CD14-positive monocyte (primary cell): ENCODE measurements around the gene GDA. TPM values are rescaled to one million over a fixed set of nuclear protein-coding genes. Genes with fewer than 3 reads are reported as not detected.

Experiments used
- DNase-seq, 3 donors: peaks; one replicate each; pipeline ENCODE4 v3.0.0-alpha.2; 2011 to 2022
- H2AFZ ChIP-seq: 2 replicates; pipeline ENCODE4 v1.6.0; 2012; ENCODE audit warnings: mild to moderate bottlenecking, low read depth, low read length, inconsistent platforms; ENCODE audit not compliant: insufficient read depth, poor library complexity, severe bottlenecking
- H3K27ac ChIP-seq, 2 donors: 1 replicate in 1 of 2; 2 replicates in 1 of 2; pipeline ENCODE4 v1.5.1; 2012 to 2013; ENCODE audit warnings: low read length in 2 of 2, control low read depth in 1 of 2, inconsistent platforms in 1 of 2, low read depth in 1 of 2, mild to moderate bottlenecking in 1 of 2
- H3K27me3 ChIP-seq, 2 donors: one replicate each; pipeline versions ENCODE4 v1.6.0 to v1.6.1; 2011 to 2013; ENCODE audit warnings: low read length in 2 of 2; ENCODE audit not compliant: control insufficient read depth in 2 of 2, insufficient read depth in 2 of 2
- H3K36me3 ChIP-seq, 2 donors: replicated peaks in 1 of 2; 1 replicate in 1 of 2; 2 replicates in 1 of 2; pipeline versions ENCODE4 v1.5.1 to v1.6.1; 2012 to 2013; ENCODE audit warnings: low read length in 2 of 2, control low read depth in 1 of 2, inconsistent platforms in 1 of 2, mild to moderate bottlenecking in 1 of 2; ENCODE audit not compliant: insufficient read depth in 2 of 2, control insufficient read depth in 1 of 2
- H3K4me1 ChIP-seq, 2 donors: 1 replicate in 1 of 2; 2 replicates in 1 of 2; pipeline versions ENCODE4 v1.5.1 to v1.6.1; 2012 to 2013; ENCODE audit warnings: low read length in 2 of 2, control low read depth in 1 of 2, inconsistent platforms in 1 of 2, mild to moderate bottlenecking in 1 of 2, moderate library complexity in 1 of 2; ENCODE audit not compliant: insufficient read depth in 2 of 2, control insufficient read depth in 1 of 2
- H3K4me2 ChIP-seq: replicated peaks from 2 replicates; pipeline ENCODE3; 2012; ENCODE audit warnings: low read length, moderate library complexity, mild to moderate bottlenecking; ENCODE audit not compliant: poor library complexity, severe bottlenecking; ENCODE audit errors: extremely low read depth
- H3K4me3 ChIP-seq, 3 experiments: fragments of 200-600 bp in 1 of 3; sonication (generic) in 1 of 3; replicated peaks in 1 of 3; 1 replicate in 2 of 3; 2 replicates in 1 of 3; pipeline ENCODE4 v1.5.1; 2011 to 2013; ENCODE audit warnings: low read length in 3 of 3, mild to moderate bottlenecking in 3 of 3, control low read depth in 2 of 3, low read depth in 2 of 3, inconsistent platforms in 1 of 3, moderate library complexity in 1 of 3
- H3K79me2 ChIP-seq: 2 replicates; pipeline ENCODE4 v1.6.0; 2012; ENCODE audit warnings: mild to moderate bottlenecking, control low read depth, inconsistent platforms, low read length, moderate library complexity; ENCODE audit not compliant: insufficient read depth
- H3K9ac ChIP-seq: 2 replicates; pipeline ENCODE4 v1.6.0; 2017; ENCODE audit warnings: low read length, mild to moderate bottlenecking; ENCODE audit not compliant: insufficient read depth, poor library complexity, severe bottlenecking
- H3K9me3 ChIP-seq, 2 donors: replicated peaks in 1 of 2; 1 replicate in 1 of 2; 2 replicates in 1 of 2; pipeline versions ENCODE4 v1.5.1 to v1.6.1; 2012 to 2013; ENCODE audit warnings: low read length in 2 of 2, control low read depth in 1 of 2; ENCODE audit not compliant: control insufficient read depth in 1 of 2, insufficient read depth in 1 of 2
- H4K20me1 ChIP-seq: 2 replicates; pipeline ENCODE4 v1.6.0; 2012; ENCODE audit warnings: mild to moderate bottlenecking, low read length, control low read depth, moderate library complexity; ENCODE audit not compliant: insufficient read depth
- H3K27ac Mint-ChIP-seq, 7 donors: one replicate each; pipeline ENCODE4 v1.8.0; 2020; ENCODE audit warnings: mild to moderate bottlenecking in 7 of 7, mixed read lengths in 7 of 7, moderate library complexity in 6 of 7, inconsistent platforms in 2 of 7
- H3K27me3 Mint-ChIP-seq, 3 donors: one replicate each; pipeline ENCODE4 v1.8.0; 2021 to 2022; ENCODE audit warnings: low read depth in 3 of 3, mild to moderate bottlenecking in 3 of 3, mixed read lengths in 3 of 3, moderate library complexity in 3 of 3, inconsistent platforms in 1 of 3
- H3K36me3 Mint-ChIP-seq, 2 donors: one replicate each; pipeline ENCODE4 v1.8.0; 2020; ENCODE audit warnings: mixed read lengths in 2 of 2, inconsistent platforms in 1 of 2, mild to moderate bottlenecking in 1 of 2
- H3K4me1 Mint-ChIP-seq: one replicate; pipeline ENCODE4 v1.8.0; 2020; ENCODE audit warnings: mild to moderate bottlenecking, mixed read lengths
- H3K4me3 Mint-ChIP-seq, 2 donors: one replicate each; pipeline ENCODE4 v1.8.0; 2020; ENCODE audit warnings: mild to moderate bottlenecking in 2 of 2, mixed read lengths in 2 of 2, moderate library complexity in 1 of 2
- H3K9me3 Mint-ChIP-seq, 7 donors: one replicate each; pipeline ENCODE4 v1.8.0; 2020 to 2022; ENCODE audit warnings: mixed read lengths in 7 of 7, mild to moderate bottlenecking in 6 of 7, moderate library complexity in 6 of 7, inconsistent platforms in 2 of 7
- WGBS: methylation state at CpG from one replicate; pipeline ENCODE4 v1.1.5; 2013; ENCODE audit warnings: missing lambda C conversion rate; ENCODE audit not compliant: insufficient coverage; 5-methylcytosine and 5-hydroxymethylcytosine counted together
- intact Hi-C, 2 donors: fragments of 100-400 bp; cut with micrococcal nuclease; formaldehyde crosslinking; loops; one replicate each; pipeline versions ENCODE4 v1.15.0 to v1.15.1; 2023
- polyA plus RNA-seq, 3 donors: library from polyadenylated mRNA; depleted of rRNA in 1 of 3; unstranded in 2 of 3; stranded (reverse) in 1 of 3; fragments of 300-500 nt in 2 of 3; fragments of >200 nt in 1 of 3; fragmentation: Illumina TruSeq in 2 of 3; gene quantifications; 1 replicate in 2 of 3; 2 replicates in 1 of 3; pipeline ENCODE4 v1.2.3, GENCODE V29; 2012 to 2021
- small RNA-seq: library from RNA; depleted of rRNA; stranded (forward); fragments of <200 nt; gene quantifications from one replicate; pipeline ENCODE3, GENCODE V24; 2012; ENCODE audit warnings: low read depth; ENCODE audit not compliant: insufficient read length
- TF ChIP-seq, protein P1 (sequence below): fragments of 200-600 bp; IDR thresholded peaks from one replicate; pipeline ENCODE4 v1.8.0; 2022; ENCODE audit warnings: antibody characterized with exemption, mild to moderate bottlenecking

GDA gene
- polyA plus RNA-seq, 3 donors: not detected

DNA sequence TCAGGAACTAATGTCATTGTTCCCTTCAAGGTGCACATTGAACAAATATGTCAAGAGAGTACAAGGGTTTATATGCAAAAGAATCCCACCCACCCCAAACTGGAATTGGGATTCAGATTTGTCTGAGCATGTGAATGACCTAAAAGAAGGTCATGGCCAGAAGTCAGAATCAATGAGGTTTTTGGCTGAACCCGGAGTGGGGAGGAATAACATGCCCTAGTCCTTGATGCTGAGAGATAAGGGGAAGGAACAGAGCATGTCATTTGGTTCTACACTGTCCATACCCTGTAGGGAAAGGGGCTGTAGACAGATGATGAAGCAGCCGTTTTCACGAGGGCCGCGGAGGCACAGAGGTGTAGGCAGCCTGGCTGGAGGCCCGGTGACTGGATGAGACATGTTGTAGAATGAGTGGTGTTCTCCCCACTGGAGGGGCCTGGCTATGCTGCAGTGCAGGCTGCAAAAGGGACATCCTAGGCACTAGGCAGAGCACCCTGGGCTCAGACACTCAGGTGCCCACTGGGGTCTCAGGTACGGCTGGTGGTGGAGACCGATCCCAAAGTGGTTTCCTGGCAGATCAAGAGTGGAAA lies 149.9 kb downstream of the GDA start:
- Histone ChIP-seq H2AFZ (no peak overlapping the region), H3K4me2 (no peak overlapping the region), H3K9ac (no peak overlapping the region), H3K4me3 (no peak overlapping the region), H3K36me3 (no peaks in the 10 kb centered on the region), H3K27me3 (no peaks in the 10 kb centered on the region), H3K4me1 (peaks cover 40 to 53% of the 10 kb centered on the region in 2 donors), H3K27ac (no peak overlapping the region), H3K9me3 (no peaks in the 10 kb centered on the region), H4K20me1 (no peaks in the 10 kb centered on the region), H3K79me2 (peaks cover 9% of the 10 kb centered on the region)
- Mint-ChIP-seq H3K27me3 (peaks cover 0 to 1% (median 0%) of the 10 kb centered on the region in 3 donors), H3K36me3 (no peaks in the 10 kb centered on the region), H3K27ac (no peak overlapping the region), H3K4me1 (peaks cover 44% of the 10 kb centered on the region), H3K9me3 (peaks cover 0 to 1% (median 0%) of the 10 kb centered on the region in 7 donors), H3K4me3 (no peak overlapping the region)
- intact Hi-C loops: loop anchor here in 1 of 2 donors (10.0 kb wide), 1 partner anchor 146 kb away; no protein-coding TSS in a partner anchor
- TF ChIP-seq, protein P1, sequence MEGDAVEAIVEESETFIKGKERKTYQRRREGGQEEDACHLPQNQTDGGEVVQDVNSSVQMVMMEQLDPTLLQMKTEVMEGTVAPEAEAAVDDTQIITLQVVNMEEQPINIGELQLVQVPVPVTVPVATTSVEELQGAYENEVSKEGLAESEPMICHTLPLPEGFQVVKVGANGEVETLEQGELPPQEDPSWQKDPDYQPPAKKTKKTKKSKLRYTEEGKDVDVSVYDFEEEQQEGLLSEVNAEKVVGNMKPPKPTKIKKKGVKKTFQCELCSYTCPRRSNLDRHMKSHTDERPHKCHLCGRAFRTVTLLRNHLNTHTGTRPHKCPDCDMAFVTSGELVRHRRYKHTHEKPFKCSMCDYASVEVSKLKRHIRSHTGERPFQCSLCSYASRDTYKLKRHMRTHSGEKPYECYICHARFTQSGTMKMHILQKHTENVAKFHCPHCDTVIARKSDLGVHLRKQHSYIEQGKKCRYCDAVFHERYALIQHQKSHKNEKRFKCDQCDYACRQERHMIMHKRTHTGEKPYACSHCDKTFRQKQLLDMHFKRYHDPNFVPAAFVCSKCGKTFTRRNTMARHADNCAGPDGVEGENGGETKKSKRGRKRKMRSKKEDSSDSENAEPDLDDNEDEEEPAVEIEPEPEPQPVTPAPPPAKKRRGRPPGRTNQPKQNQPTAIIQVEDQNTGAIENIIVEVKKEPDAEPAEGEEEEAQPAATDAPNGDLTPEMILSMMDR: no peak
- no peak for DNase-seq
- WGBS: 97% methylated on average over 8 of the region's 8 CpGs

- intact Hi-C loops: loop anchor here in 1 of 2 donors (10.0 kb wide), 1 partner anchor 644 kb away; no protein-coding TSS in a partner anchor
- Histone ChIP-seq H3K9me3 (no peaks in the 10 kb centered on the region), H3K27me3 (no peaks in the 10 kb centered on the region), H3K4me1 (peaks cover 33 to 52% of the 10 kb centered on the region in 2 donors), H4K20me1 (no peaks in the 10 kb centered on the region), H3K9ac (no peak overlapping the region), H3K36me3 (no peaks in the 10 kb centered on the region), H3K79me2 (peaks cover 17% of the 10 kb centered on the region), H3K27ac (peak overlapping the region; percentile 6 to 68), H3K4me2 (no peak overlapping the region), H3K4me3 (no peak overlapping the region), H2AFZ (no peak overlapping the region)
- H3K9me3 Mint-ChIP-seq: peaks cover 0 to 1% (median 0%) of the 10 kb centered on the region in 7 donors
- H3K4me1 Mint-ChIP-seq: peaks cover 47% of the 10 kb centered on the region
- peak in 2 of 3 donors; percentile 30 to 34 for DNase-seq
- peak overlapping the region; percentile 75 to 90 (median 81) for H3K27ac Mint-ChIP-seq
- TF ChIP-seq, protein P1: no peak
- WGBS: no CpG with 5 or more reads among the region's 4 CpGs
- H3K36me3 Mint-ChIP-seq: no peaks in the 10 kb centered on the region
- H3K4me3 Mint-ChIP-seq: no peak overlapping the region
- no peaks in the 10 kb centered on the region for H3K27me3 Mint-ChIP-seq
These were observed 151.6 kb downstream of the GDA start for GRCh38 chr9:72300873-72301272.

Small RNA genes within 50 kb of the gene (small RNA-seq; reads per million reads assigned to genes)
- not detected for gene RNA5SP285

Other genes starting within 250 kb of the GDA start
- 10 to 100 TPM in 2 of 3 donors, 1 to 10 TPM in 1; 4.1 to 12.8 (median 12.3) TPM for gene ABHD17B, start 238.2 kb upstream of the GDA start, polyA plus RNA-seq
- 1 to 10 TPM; 4.5 to 6.4 (median 5.4) TPM for gene C9orf85, start 237.8 kb upstream of the GDA start, polyA plus RNA-seq
- gene C9orf57, start 88.8 kb upstream of the GDA start, polyA plus RNA-seq: not detected
- gene ZFAND5, start 215.8 kb downstream of the GDA start, polyA plus RNA-seq: 100 to 1,000 TPM; 199 to 702 (median 237) TPM